Astrocyte (in vitro differentiated cells and primary cell): ENCODE results near the gene CD1E. TPM values are rescaled to one million over a fixed set of nuclear protein-coding genes. Genes with fewer than 3 reads are reported as not detected.
"Not testable (repeated sequence)": the region's sequence is repeated elsewhere in the genome, so short reads cannot be mapped to it uniquely, and the experiment has no call there.

ENCODE experiments used
- DNase-seq: peaks from one replicate; pipeline ENCODE4 v3.0.0-alpha.2; 2010; ENCODE audit warnings: low read depth
- FAIRE-seq: peaks from 2 replicates; lab custom pipeline; 2011; peaks lifted over from hg19 to GRCh38; lab: Jason Lieb, UNC
- H2AFZ ChIP-seq: 2 replicates; pipeline ENCODE4 v1.6.0; 2012; ENCODE audit warnings: low read depth, low read length, inconsistent platforms
- H3K27ac ChIP-seq: 2 replicates; pipeline ENCODE4 v1.5.1; 2011; ENCODE audit warnings: low read depth, low read length, inconsistent platforms
- H3K27me3 ChIP-seq: 2 replicates; pipeline ENCODE4 v1.6.0; 2011; ENCODE audit warnings: low read length, inconsistent platforms; ENCODE audit not compliant: insufficient read depth
- H3K36me3 ChIP-seq: 2 replicates; pipeline ENCODE4 v1.5.1; 2011; ENCODE audit warnings: low read length, inconsistent platforms; ENCODE audit not compliant: insufficient read depth
- H3K4me1 ChIP-seq: 2 replicates; pipeline ENCODE4 v1.5.1; 2011; ENCODE audit warnings: low read length, inconsistent platforms; ENCODE audit not compliant: insufficient read depth
- H3K4me2 ChIP-seq: 2 replicates; pipeline ENCODE4 v1.6.0; 2012; ENCODE audit warnings: low read length, inconsistent platforms
- H3K4me3 ChIP-seq: 2 replicates; pipeline ENCODE4 v1.5.1; 2011; ENCODE audit warnings: low read depth, mild to moderate bottlenecking, low read length, inconsistent platforms; ENCODE audit not compliant: insufficient read depth
- H3K79me2 ChIP-seq: 2 replicates; pipeline ENCODE4 v1.6.0; 2012; ENCODE audit warnings: mild to moderate bottlenecking, low read length, inconsistent platforms; ENCODE audit not compliant: insufficient read depth
- H3K9ac ChIP-seq: 2 replicates; pipeline ENCODE4 v1.6.0; 2012; ENCODE audit warnings: mild to moderate bottlenecking, low read length, inconsistent platforms
- H3K9me3 ChIP-seq: 2 replicates; pipeline ENCODE4 v1.5.1; 2012; ENCODE audit warnings: low read depth, mild to moderate bottlenecking, low read length, inconsistent platforms; ENCODE audit not compliant: insufficient read depth
- H4K20me1 ChIP-seq: 2 replicates; pipeline ENCODE4 v1.6.0; 2012; ENCODE audit warnings: low read length, inconsistent platforms; ENCODE audit not compliant: insufficient read depth
- H3K27ac Mint-ChIP-seq: one replicate; pipeline ENCODE4 v1.8.0; 2021; ENCODE audit warnings: mild to moderate bottlenecking, mixed read lengths; ENCODE audit not compliant: unreplicated experiment
- H3K27me3 Mint-ChIP-seq: one replicate; pipeline ENCODE4 v1.8.0; 2021; ENCODE audit warnings: low read depth, mixed read lengths; ENCODE audit not compliant: unreplicated experiment
- H3K36me3 Mint-ChIP-seq: one replicate; pipeline ENCODE4 v1.8.0; 2021; ENCODE audit warnings: low read depth, mixed read lengths; ENCODE audit not compliant: unreplicated experiment
- H3K4me1 Mint-ChIP-seq: one replicate; pipeline ENCODE4 v1.8.0; 2021; ENCODE audit warnings: low read depth, mixed read lengths; ENCODE audit not compliant: unreplicated experiment
- H3K4me3 Mint-ChIP-seq: one replicate; pipeline ENCODE4 v1.8.0; 2021; ENCODE audit warnings: mild to moderate bottlenecking, moderate library complexity, mixed read lengths; ENCODE audit not compliant: unreplicated experiment
- H3K9me3 Mint-ChIP-seq: one replicate; pipeline ENCODE4 v1.8.0; 2021; ENCODE audit warnings: mild to moderate bottlenecking, mixed read lengths; ENCODE audit not compliant: unreplicated experiment
- CTCF ChIP-seq: IDR thresholded peaks from 2 replicates; pipeline ENCODE4 v1.5.1; 2011; ENCODE audit warnings: low read depth, mild to moderate bottlenecking, inconsistent platforms, low read length, moderate library complexity; ENCODE audit not compliant: insufficient read depth
- EZH2 ChIP-seq: IDR thresholded peaks from 2 replicates; pipeline ENCODE4 v1.6.1; 2012; ENCODE audit warnings: mild to moderate bottlenecking, low read length, inconsistent platforms; ENCODE audit not compliant: insufficient read depth
- total RNA-seq: library from RNA; stranded (reverse); gene quantifications from 2 replicates; pipeline ENCODE4 v1.2.1, GENCODE V29; 2021

The CD1E gene
- total RNA-seq, 1 donor from 2014 or later = not detected

DNA sequence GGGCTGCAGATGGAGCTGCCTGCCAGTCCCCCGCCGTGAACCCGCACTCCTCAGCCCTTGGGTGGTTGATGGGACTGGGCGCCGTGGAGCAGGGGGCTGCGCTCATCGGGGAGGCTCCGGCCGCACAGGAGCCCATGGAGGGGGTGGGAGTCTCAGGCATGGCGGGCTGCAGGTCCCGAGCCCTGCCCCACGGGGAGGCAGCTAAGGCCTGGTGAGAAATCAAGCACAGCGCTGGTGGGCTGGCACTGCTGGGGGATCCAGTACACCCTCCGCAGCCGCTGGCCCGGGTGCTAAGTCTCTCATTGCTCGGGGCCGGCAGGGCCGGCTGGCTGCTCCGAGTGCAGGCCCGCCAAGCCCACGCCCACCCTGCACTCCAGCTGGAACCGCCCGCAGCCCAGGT lies 4.7 kb upstream of the CD1E start:
- not testable (repeated sequence) for H3K9me3 Mint-ChIP-seq, H2AFZ ChIP-seq, H3K36me3 Mint-ChIP-seq, H3K9me3 ChIP-seq, H3K27ac Mint-ChIP-seq, H4K20me1 ChIP-seq, H3K79me2 ChIP-seq, H3K27ac ChIP-seq, DNase-seq, H3K4me3 ChIP-seq, H3K4me1 ChIP-seq, H3K27me3 Mint-ChIP-seq, H3K4me1 Mint-ChIP-seq, FAIRE-seq, H3K4me2 ChIP-seq, H3K27me3 ChIP-seq, H3K36me3 ChIP-seq, H3K4me3 Mint-ChIP-seq, H3K9ac ChIP-seq

DNA sequence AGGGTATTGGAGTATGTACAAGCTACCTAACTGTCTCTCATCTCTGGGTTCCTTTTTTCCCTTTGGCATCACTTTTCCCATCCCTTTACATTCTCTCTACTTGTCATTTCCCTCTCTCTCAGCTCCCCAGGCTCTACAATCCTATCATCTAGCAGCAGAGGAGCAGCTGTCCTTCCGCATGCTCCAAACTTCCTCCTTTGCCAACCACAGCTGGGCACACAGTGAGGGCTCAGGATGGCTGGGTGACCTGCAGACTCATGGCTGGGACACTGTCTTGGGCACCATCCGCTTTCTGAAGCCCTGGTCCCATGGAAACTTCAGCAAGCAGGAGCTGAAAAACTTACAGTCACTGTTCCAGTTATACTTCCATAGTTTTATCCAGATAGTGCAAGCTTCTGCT lies 561 bp downstream of the CD1E start:
- H3K4me1 Mint-ChIP-seq = peaks cover 4% of the 10 kb centered on the region
- FAIRE-seq = no peak

GRCh38 chr1:158355773-158356285 lies 2.1 kb downstream of the CD1E start:
- H3K36me3 ChIP-seq = no peaks in the 10 kb centered on the region
- H3K79me2 ChIP-seq = no peaks in the 10 kb centered on the region
- Mint-ChIP-seq H3K36me3 (no peaks in the 10 kb centered on the region), H3K27ac (no peak overlapping the region), H3K9me3 (no peaks in the 10 kb centered on the region), H3K27me3 (peaks cover 22% of the 10 kb centered on the region), H3K4me3 (no peak overlapping the region), H3K4me1 (peaks cover 4% of the 10 kb centered on the region)
- no peaks in the 10 kb centered on the region for H4K20me1 ChIP-seq
- TF ChIP-seq CTCF = no peak
- no peak for TF ChIP-seq EZH2
- H2AFZ ChIP-seq = no peak overlapping the region
- H3K27ac ChIP-seq = no peak overlapping the region
- no peak overlapping the region for H3K4me2 ChIP-seq
- H3K27me3 ChIP-seq = no peaks in the 10 kb centered on the region
- H3K9ac ChIP-seq = no peak overlapping the region
- DNase-seq = no peak
- no peaks in the 10 kb centered on the region for H3K4me1 ChIP-seq
- no peaks in the 10 kb centered on the region for H3K9me3 ChIP-seq
- no peak overlapping the region for H3K4me3 ChIP-seq
- FAIRE-seq = no peak

More for the DNA sequence above, 561 bp downstream of the CD1E start:
- Histone ChIP-seq H3K4me1 (no peaks in the 10 kb centered on the region), H3K79me2 (no peaks in the 10 kb centered on the region), H3K4me2 (no peak overlapping the region), H4K20me1 (no peaks in the 10 kb centered on the region), H3K27ac (no peak overlapping the region), H3K36me3 (no peaks in the 10 kb centered on the region), H2AFZ (no peak overlapping the region), H3K9me3 (no peaks in the 10 kb centered on the region), H3K4me3 (no peak overlapping the region), H3K9ac (no peak overlapping the region), H3K27me3 (no peaks in the 10 kb centered on the region)
- no peak for DNase-seq
- Mint-ChIP-seq H3K9me3 (no peaks in the 10 kb centered on the region), H3K4me3 (no peak overlapping the region), H3K27me3 (peaks cover 22% of the 10 kb centered on the region), H3K36me3 (no peaks in the 10 kb centered on the region), H3K27ac (no peak overlapping the region)
- TF ChIP-seq CTCF = no peak
- no peak for TF ChIP-seq EZH2
